C4-2B (cell line): ENCODE data around the gene SDK2.

Experiments
- H3K27ac ChIP-seq: fragments of 450-650 bp; 2 replicates; pipeline ENCODE4 v1.5.1; 2017
- CTCF ChIP-seq: fragments of 450-650 bp; conservative IDR thresholded peaks from 2 replicates; pipeline ENCODE4 v1.5.1; 2017; ENCODE audit warnings: mild to moderate bottlenecking
- ZFX ChIP-seq: fragments of 450-650 bp; IDR thresholded peaks from 2 replicates; pipeline ENCODE4 v1.6.1; 2017

The SDK2 gene

GRCh38 chr17:73646409-73647300 lies 2.4 kb upstream of the SDK2 start:
- H3K27ac ChIP-seq: no peak overlapping the region
- no peak for TF ChIP-seq CTCF
- no peak for TF ChIP-seq ZFX

GRCh38 chr17:73645050-73645871 lies 1.0 kb upstream of the SDK2 start:
- TF ChIP-seq ZFX: no peak
- H3K27ac ChIP-seq: no peak overlapping the region

GRCh38 chr17:73643852-73644144 lies 447 bp downstream of the SDK2 start:
- H3K27ac ChIP-seq: no peak overlapping the region
- TF ChIP-seq ZFX: no peak
- TF ChIP-seq CTCF: no peak

- TF ChIP-seq ZFX: no peak
- TF ChIP-seq CTCF: no peak; the same call in 1 of the 2 replicates
- H3K27ac ChIP-seq: no peak overlapping the region
Observed at GRCh38 chr17:73643001-73643851, 1.0 kb downstream of the SDK2 start.

- TF ChIP-seq CTCF: no peak
- no peak for TF ChIP-seq ZFX
- no peak overlapping the region for H3K27ac ChIP-seq
Observed at GRCh38 chr17:73642659-73643000, 1.6 kb downstream of the SDK2 start.

- TF ChIP-seq ZFX (no peak), CTCF (no peak)
Observed at GRCh38 chr17:73641826-73642600, 2.2 kb downstream of the SDK2 start.

GRCh38 chr17:73640691-73641090 lies 3.6 kb downstream of the SDK2 start:
- no peak overlapping the region; the same call in 1 of the 2 replicates for H3K27ac ChIP-seq
- TF ChIP-seq ZFX: no peak
- no peak for TF ChIP-seq CTCF

More at GRCh38 chr17:73641826-73642600, 2.2 kb downstream of the SDK2 start:
- H3K27ac ChIP-seq: no peak overlapping the region
